Stimulated activated effector memory CD8-positive, alpha-beta T cell treated with anti-CD3 and anti-CD28 coated beads, Interleukin-12 subunit alpha, Interleukin-12 subunit beta, amount 100 ng/mL, for 72 hours (primary cell): ENCODE data around the gene RFPL1.
"Not testable (repeated sequence)": the region's sequence is repeated elsewhere in the genome, so short reads cannot be mapped to it uniquely, and the experiment has no call there.

ENCODE experiments used
- ATAC-seq: fragments of 150-1000 bp; cut with Tn5 transposase; 2 replicates; pipeline ENCODE4 v1.10.0; 2021
- DNase-seq, 2 donors: peaks; one replicate each; pipeline ENCODE4 v3.0.0; 2021 to 2022; ENCODE audit warnings: low spot score in 2 of 2
- H3K27ac Mint-ChIP-seq: one replicate; pipeline ENCODE4 v1.8.0; 2022; ENCODE audit warnings: mild to moderate bottlenecking, mixed read lengths
- H3K36me3 Mint-ChIP-seq: one replicate; pipeline ENCODE4 v1.8.0; 2022; ENCODE audit warnings: mild to moderate bottlenecking, mixed read lengths
- H3K4me1 Mint-ChIP-seq: one replicate; pipeline ENCODE4 v1.8.0; 2022; ENCODE audit warnings: mixed read lengths
- H3K4me3 Mint-ChIP-seq: one replicate; pipeline ENCODE4 v1.8.0; 2022; ENCODE audit warnings: mild to moderate bottlenecking, mixed read lengths
- H3K9me3 Mint-ChIP-seq: one replicate; pipeline ENCODE4 v1.8.0; 2022; ENCODE audit warnings: mixed read lengths

RFPL1 gene

DNA sequence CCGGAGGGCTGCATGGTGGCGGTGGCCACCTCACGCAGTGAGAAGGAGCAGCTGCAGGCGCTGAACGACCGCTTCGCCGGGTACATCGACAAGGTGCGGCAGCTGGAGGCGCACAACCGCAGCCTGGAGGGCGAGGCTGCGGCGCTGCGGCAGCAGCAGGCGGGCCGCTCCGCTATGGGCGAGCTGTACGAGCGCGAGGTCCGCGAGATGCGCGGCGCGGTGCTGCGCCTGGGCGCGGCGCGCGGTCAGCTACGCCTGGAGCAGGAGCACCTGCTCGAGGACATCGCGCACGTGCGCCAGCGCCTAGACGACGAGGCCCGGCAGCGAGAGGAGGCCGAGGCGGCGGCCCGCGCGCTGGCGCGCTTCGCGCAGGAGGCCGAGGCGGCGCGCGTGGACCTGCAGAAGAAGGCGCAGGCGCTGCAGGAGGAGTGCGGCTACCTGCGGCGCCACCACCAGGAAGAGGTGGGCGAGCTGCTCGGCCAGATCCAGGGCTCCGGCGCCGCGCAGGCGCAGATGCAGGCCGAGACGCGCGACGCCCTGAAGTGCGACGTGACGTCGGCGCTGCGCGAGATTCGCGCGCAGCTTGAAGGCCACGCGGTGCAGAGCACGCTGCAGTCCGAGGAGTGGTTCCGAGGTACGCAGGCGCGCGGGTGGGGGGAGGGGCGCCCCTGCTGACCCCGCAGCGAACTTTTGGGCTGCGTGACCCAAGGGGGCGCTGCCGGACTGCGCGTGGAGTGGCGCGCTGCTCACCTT is 42.3 kb downstream of the RFPL1 start:
- H3K36me3 Mint-ChIP-seq: peaks cover 7% of the 10 kb centered on the region

DNA sequence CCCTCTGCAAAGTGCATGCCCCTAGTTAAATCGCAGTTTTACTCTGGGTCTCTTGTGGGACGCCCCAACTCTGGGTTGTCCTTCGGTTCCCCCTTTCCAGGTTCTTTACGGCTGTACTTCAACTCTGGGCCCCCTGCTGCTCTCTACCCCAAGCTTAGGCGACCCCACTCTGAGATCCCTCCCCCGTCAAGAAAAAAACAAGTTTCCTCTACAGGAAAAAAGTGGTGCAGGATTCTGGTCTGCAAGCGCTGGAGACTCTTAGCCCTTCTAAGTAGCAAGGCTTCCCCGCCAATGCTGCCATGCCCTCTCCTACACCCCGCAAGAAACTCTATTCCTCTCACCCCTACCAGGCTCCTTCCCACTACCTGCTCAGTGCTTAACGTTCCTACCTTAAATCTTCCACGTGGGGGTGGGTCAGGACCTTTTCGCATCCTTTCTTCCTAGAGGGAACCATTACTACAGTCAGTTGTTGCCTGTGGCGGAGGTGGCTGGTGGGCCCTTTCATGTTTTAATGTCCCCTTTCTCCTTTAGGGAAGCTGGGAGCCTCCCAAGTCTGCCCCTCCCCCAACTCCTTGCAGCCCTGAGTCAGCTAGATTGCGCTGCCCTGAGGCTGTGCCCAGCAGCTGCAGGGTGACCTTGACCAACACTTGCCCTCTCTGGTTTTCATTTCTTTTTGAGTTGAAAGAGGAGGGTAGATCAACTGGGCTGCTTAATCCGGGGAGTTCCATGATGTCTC is 43.0 kb downstream of the RFPL1 start:
- Mint-ChIP-seq H3K4me1 (peaks cover 17% of the 10 kb centered on the region), H3K27ac (peak overlapping the region; percentile 27), H3K9me3 (no peaks in the 10 kb centered on the region), H3K36me3 (peaks cover 12% of the 10 kb centered on the region), H3K4me3 (peak overlapping the region; percentile 59)
- DNase-seq (no peak), ATAC-seq (no peak)

More for the DNA sequence above, 42.3 kb downstream of the RFPL1 start:
- H3K9me3 Mint-ChIP-seq: no peaks in the 10 kb centered on the region
- peak overlapping the region; percentile 59 for H3K4me3 Mint-ChIP-seq
- peaks cover 17% of the 10 kb centered on the region for H3K4me1 Mint-ChIP-seq
- DNase-seq: peak; percentile 23 to 60
- H3K27ac Mint-ChIP-seq: no peak overlapping the region
- peak; percentile 83 for ATAC-seq

DNA sequence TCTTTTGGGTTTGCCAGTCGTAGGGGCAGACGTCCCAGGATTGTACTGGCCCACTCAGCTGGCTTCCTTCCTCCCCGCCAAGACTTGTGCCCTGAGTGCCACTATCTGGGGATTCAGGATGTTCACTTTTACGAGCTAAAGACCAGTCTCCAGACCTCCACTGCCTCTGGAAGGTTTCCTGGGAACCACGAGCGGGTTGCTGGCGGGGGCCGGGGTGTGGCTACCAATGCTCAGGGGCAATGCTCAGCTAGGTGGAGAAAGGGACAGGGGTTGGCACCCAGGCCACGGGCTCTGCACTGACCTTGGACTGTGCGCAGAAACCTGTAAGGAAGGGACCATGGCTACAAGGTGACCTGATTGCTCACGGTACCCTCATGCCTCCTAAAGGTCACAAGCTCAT is 43.9 kb downstream of the RFPL1 start:
- ATAC-seq: no peak

DNA sequence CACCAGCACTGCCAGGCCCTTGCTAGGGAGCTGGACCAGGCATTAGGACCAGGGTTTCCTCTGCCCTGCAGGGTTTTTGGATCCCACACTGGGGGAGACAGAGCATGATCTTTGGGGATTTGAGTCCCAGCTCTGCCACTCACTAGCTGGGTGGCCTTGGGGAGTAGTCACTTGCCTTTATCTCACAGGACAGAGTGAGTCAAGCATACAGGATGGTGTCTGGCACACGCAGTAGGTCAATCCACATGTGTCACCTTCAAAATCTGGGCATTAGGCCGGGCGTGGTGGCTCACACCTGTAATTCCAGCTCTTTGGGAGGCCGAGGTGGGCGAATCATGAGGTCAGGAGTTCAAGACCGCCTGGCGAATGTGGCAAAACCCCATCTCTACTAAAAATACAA is 44.3 kb downstream of the RFPL1 start:
- Mint-ChIP-seq H3K27ac (no peak overlapping the region), H3K9me3 (no peaks in the 10 kb centered on the region), H3K4me3 (no peak overlapping the region), H3K4me1 (peaks cover 17% of the 10 kb centered on the region), H3K36me3 (peaks cover 20% of the 10 kb centered on the region)
- DNase-seq: no peak
- no peak for ATAC-seq

More for the DNA sequence above, 43.9 kb downstream of the RFPL1 start:
- peaks cover 17% of the 10 kb centered on the region for H3K4me1 Mint-ChIP-seq
- H3K27ac Mint-ChIP-seq: no peak overlapping the region
- DNase-seq: no peak
- H3K9me3 Mint-ChIP-seq: no peaks in the 10 kb centered on the region
- H3K4me3 Mint-ChIP-seq: peak overlapping the region; percentile 59
- peaks cover 16% of the 10 kb centered on the region for H3K36me3 Mint-ChIP-seq

DNA sequence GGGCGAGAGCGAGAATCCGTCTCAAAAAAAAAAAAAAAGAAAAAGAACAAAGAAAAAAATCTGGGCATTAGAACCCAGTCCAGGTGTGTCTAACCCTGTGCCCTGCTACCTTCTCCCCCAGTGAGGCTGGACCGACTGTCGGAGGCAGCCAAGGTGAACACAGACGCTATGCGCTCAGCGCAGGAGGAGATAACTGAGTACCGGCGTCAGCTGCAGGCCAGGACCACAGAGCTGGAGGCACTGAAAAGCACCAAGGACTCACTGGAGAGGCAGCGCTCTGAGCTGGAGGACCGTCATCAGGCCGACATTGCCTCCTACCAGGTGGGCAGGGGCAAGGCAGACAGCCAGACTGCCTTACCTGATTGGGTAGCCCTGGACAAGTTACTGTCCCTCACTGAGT is 44.9 kb downstream of the RFPL1 start:
- Mint-ChIP-seq H3K4me3 (no peak overlapping the region), H3K27ac (no peak overlapping the region), H3K36me3 (peaks cover 23% of the 10 kb centered on the region), H3K4me1 (peaks cover 17% of the 10 kb centered on the region), H3K9me3 (no peaks in the 10 kb centered on the region)
- ATAC-seq (no peak), DNase-seq (no peak)

DNA sequence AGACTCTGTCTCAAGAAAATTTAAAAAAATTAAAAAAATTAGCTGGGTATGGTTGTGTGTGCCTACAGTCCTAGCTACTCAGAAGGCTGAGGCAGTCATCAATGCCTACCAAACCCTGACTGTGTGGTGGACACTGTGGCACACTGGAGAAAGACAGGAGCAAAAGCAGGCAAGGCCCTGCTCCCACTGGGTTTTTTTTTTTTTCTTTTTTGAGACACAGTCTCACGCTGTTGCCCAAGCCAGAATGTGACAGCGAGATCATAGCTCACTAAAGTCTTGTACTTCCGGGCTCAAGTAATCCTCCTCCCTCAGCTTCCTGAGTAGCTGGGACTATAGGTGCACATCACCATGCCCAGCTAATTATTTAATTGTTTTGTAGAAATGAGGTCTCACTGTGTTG is 46.3 kb downstream of the RFPL1 start:
- peaks cover 3% of the 10 kb centered on the region for H3K4me1 Mint-ChIP-seq
- no peak for DNase-seq
- no peak for ATAC-seq
- H3K27ac Mint-ChIP-seq: no peak overlapping the region
- H3K36me3 Mint-ChIP-seq: peaks cover 23% of the 10 kb centered on the region
- no peak overlapping the region for H3K4me3 Mint-ChIP-seq
- no peaks in the 10 kb centered on the region for H3K9me3 Mint-ChIP-seq

DNA sequence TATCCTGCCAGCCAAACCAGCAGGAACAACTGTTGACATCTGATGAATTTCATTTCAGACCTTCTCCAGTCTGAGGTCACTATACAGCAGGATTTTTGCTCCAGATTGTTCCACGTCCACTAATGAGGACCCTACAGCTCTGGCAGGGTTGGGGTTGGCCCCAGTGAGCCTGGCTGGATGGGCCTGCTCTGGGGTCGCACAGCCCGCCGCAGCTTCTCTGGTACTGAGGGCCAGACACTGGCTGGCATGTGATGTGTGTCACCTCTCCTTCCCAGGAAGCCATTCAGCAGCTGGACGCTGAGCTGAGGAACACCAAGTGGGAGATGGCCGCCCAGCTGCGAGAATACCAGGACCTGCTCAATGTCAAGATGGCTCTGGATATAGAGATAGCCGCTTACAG is 47.1 kb downstream of the RFPL1 start:
- no peak overlapping the region for H3K4me3 Mint-ChIP-seq
- no peaks in the 10 kb centered on the region for H3K9me3 Mint-ChIP-seq
- H3K36me3 Mint-ChIP-seq: peaks cover 23% of the 10 kb centered on the region
- no peak overlapping the region for H3K27ac Mint-ChIP-seq
- DNase-seq (no peak), ATAC-seq (no peak)
- H3K4me1 Mint-ChIP-seq: no peaks in the 10 kb centered on the region

DNA sequence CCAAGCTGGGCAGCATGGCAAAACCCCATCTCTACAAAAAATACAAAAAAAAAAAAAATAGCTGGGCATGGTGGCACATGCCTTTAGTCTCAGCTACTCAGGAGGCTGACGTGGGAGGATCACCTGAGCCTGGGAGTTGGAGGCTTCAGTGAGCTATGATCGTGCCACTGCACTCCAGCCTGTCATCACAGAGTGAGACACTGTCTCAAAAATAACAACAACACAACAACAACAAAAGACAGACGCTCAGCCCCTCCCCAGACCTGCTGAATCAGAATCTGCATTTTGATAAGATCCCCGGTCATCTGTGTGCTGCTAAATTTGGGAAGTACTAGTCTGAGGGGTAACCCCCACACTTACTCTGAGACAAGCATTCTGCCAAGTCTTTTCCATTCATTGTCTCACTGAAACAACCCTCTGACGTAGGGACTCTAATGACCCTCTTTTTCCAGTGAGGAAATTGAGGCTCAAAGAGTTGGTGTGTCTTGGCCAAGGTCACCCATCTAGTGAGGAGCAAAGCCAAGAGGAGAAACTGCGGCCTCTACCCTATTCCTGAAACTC is 49.1 kb downstream of the RFPL1 start:
- H3K4me3 Mint-ChIP-seq: no peak overlapping the region
- H3K27ac Mint-ChIP-seq: no peak overlapping the region
- no peak for ATAC-seq
- H3K9me3 Mint-ChIP-seq: no peaks in the 10 kb centered on the region
- DNase-seq: no peak
- H3K4me1 Mint-ChIP-seq: no peaks in the 10 kb centered on the region
- H3K36me3 Mint-ChIP-seq: peaks cover 23% of the 10 kb centered on the region

DNA sequence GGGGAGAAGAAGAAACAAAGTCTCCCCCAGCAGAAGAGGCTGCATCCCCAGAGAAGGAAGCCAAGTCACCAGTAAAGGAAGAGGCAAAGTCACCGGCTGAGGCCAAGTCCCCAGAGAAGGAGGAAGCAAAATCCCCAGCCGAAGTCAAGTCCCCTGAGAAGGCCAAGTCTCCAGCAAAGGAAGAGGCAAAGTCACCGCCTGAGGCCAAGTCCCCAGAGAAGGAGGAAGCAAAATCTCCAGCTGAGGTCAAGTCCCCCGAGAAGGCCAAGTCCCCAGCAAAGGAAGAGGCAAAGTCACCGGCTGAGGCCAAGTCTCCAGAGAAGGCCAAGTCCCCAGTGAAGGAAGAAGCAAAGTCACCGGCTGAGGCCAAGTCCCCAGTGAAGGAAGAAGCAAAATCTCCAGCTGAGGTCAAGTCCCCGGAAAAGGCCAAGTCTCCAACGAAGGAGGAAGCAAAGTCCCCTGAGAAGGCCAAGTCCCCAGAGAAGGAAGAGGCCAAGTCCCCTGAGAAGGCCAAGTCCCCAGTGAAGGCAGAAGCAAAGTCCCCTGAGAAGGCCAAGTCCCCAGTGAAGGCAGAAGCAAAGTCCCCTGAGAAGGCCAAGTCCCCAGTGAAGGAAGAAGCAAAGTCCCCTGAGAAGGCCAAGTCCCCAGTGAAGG is 50.9 kb downstream of the RFPL1 start:
- H3K4me3 Mint-ChIP-seq, H3K9me3 Mint-ChIP-seq, H3K27ac Mint-ChIP-seq, DNase-seq, H3K4me1 Mint-ChIP-seq, ATAC-seq: not testable (repeated sequence)
- H3K36me3 Mint-ChIP-seq: peaks cover 17% of the 10 kb centered on the region

DNA sequence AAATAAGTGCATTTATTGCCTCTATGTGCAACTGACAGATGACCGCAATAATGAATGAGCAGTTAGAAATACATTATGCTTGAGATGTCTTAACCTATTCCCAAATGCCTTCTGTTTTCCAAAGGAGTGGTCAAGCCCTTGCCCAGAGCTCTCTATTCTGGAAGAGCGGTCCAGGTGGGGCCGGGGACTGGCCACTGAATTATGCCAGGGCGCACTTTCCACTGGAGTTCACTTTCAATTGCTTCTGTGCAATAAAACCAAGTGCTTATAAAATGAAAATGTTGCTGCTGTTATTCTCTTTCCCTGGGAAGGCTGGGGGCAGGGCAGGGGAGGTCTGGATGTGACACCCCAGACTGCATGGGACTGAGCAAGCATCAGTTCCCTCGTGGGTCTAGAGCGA is 52.6 kb downstream of the RFPL1 start:
- ATAC-seq: no peak
- no peaks in the 10 kb centered on the region for H3K9me3 Mint-ChIP-seq

More for the DNA sequence above, 52.6 kb downstream of the RFPL1 start:
- no peaks in the 10 kb centered on the region for H3K4me1 Mint-ChIP-seq
- H3K27ac Mint-ChIP-seq: no peak overlapping the region
- no peak for DNase-seq
- peaks cover 16% of the 10 kb centered on the region for H3K36me3 Mint-ChIP-seq
- H3K4me3 Mint-ChIP-seq: no peak overlapping the region
